Measurements from ENCODE around the gene PPM1L.
A peak's percentile ranks its signal among the peaks of the same experiment; 100 is the strongest.

PPM1L gene

GRCh38 chr3:161096771-161097367 is 340.8 kb downstream of the PPM1L start:
- Histone ChIP-seq H3K4me2 (ENCODE audit: low read length) (no peak overlapping the region), H2BK120ac (ENCODE audit: low read depth, low read length) (no peak overlapping the region), H3K4ac (ENCODE audit: low read depth, low read length) (no peak overlapping the region), H4K8ac (ENCODE audit: low read depth, low read length) (no peak overlapping the region), H3K27ac (ENCODE audit: low read depth, low read length) (no peak overlapping the region), H2AK5ac (ENCODE audit: low read length) (no peak overlapping the region), H3K9ac (ENCODE audit: low read length) (no peak overlapping the region), H3K27me3 (ENCODE audit: insufficient read depth, low read length, poor library complexity) (no peaks in the 10 kb centered on the region), H4K5ac (ENCODE audit: low read length) (no peak overlapping the region), H2BK15ac (replicated peaks; ENCODE audit: low read depth) (no peak overlapping the region), H3K79me1 (ENCODE audit: low read length) (no peaks in the 10 kb centered on the region), H3K79me2 (ENCODE audit: control insufficient read depth, insufficient read depth, low read length) (no peaks in the 10 kb centered on the region), H3K56ac (ENCODE audit: low read length) (no peak overlapping the region), H3K18ac (ENCODE audit: low read length) (no peak overlapping the region), H3K4me3 (ENCODE audit: low read length) (no peak overlapping the region), H2BK5ac (ENCODE audit: low read length) (no peak overlapping the region), H3K23ac (ENCODE audit: low read length) (no peak overlapping the region), H3K4me1 (ENCODE audit: control insufficient read depth, low read depth, low read length) (no peaks in the 10 kb centered on the region), H3K36me3 (ENCODE audit: control insufficient read depth, insufficient read depth, low read length) (no peaks in the 10 kb centered on the region)
- no CpG with 5 or more reads among the region's 7 CpGs for WGBS (ENCODE audit: extremely low coverage, insufficient coverage, low lambda C conversion rate)
- peak; percentile 63 for DNase-seq

- Histone ChIP-seq H3K4me2 (ENCODE audit: low read length) (no peak overlapping the region), H3K4ac (ENCODE audit: low read depth, low read length) (no peak overlapping the region), H3K23ac (ENCODE audit: low read length) (no peak overlapping the region), H3K18ac (ENCODE audit: low read length) (no peak overlapping the region), H2BK15ac (replicated peaks; ENCODE audit: low read depth) (no peak overlapping the region), H3K9ac (ENCODE audit: low read length) (no peak overlapping the region), H2BK5ac (ENCODE audit: low read length) (no peak overlapping the region), H3K4me1 (ENCODE audit: control insufficient read depth, low read depth, low read length) (no peaks in the 10 kb centered on the region), H4K5ac (ENCODE audit: low read length) (no peak overlapping the region), H4K8ac (ENCODE audit: low read depth, low read length) (no peak overlapping the region), H3K56ac (ENCODE audit: low read length) (no peak overlapping the region), H3K4me3 (ENCODE audit: low read length) (no peak overlapping the region), H2AK5ac (ENCODE audit: low read length) (no peak overlapping the region), H3K27ac (ENCODE audit: low read depth, low read length) (no peak overlapping the region), H3K79me2 (ENCODE audit: control insufficient read depth, insufficient read depth, low read length) (no peaks in the 10 kb centered on the region), H3K27me3 (ENCODE audit: insufficient read depth, low read length, poor library complexity) (no peaks in the 10 kb centered on the region), H3K79me1 (ENCODE audit: low read length) (no peaks in the 10 kb centered on the region), H3K36me3 (ENCODE audit: control insufficient read depth, insufficient read depth, low read length) (no peaks in the 10 kb centered on the region), H2BK120ac (ENCODE audit: low read depth, low read length) (no peak overlapping the region)
- DNase-seq = no peak
- WGBS (ENCODE audit: extremely low coverage, insufficient coverage, low lambda C conversion rate) = no CpG with 5 or more reads among the region's 6 CpGs
Measured at GRCh38 chr3:161100994-161101393, 345.0 kb downstream of the PPM1L start.

GRCh38 chr3:161101609-161102008 is 345.6 kb downstream of the PPM1L start:
- no peaks in the 10 kb centered on the region for H3K36me3 ChIP-seq (ENCODE audit: control insufficient read depth, insufficient read depth, low read length)
- no peak overlapping the region for H3K56ac ChIP-seq (ENCODE audit: low read length)
- no CpG with 5 or more reads among the region's 3 CpGs for WGBS (ENCODE audit: extremely low coverage, insufficient coverage, low lambda C conversion rate)
- no peak overlapping the region for H3K27ac ChIP-seq (ENCODE audit: low read depth, low read length)
- H3K4me2 ChIP-seq (ENCODE audit: low read length) = no peak overlapping the region
- no peak overlapping the region for H2AK5ac ChIP-seq (ENCODE audit: low read length)
- no peak overlapping the region for H2BK5ac ChIP-seq (ENCODE audit: low read length)
- H3K79me2 ChIP-seq (ENCODE audit: control insufficient read depth, insufficient read depth, low read length) = no peaks in the 10 kb centered on the region
- H3K4ac ChIP-seq (ENCODE audit: low read depth, low read length) = no peak overlapping the region
- no peak overlapping the region for H2BK15ac ChIP-seq (replicated peaks; ENCODE audit: low read depth)
- no peaks in the 10 kb centered on the region for H3K79me1 ChIP-seq (ENCODE audit: low read length)
- no peak for DNase-seq
- H2BK120ac ChIP-seq (ENCODE audit: low read depth, low read length) = no peak overlapping the region
- H4K5ac ChIP-seq (ENCODE audit: low read length) = no peak overlapping the region
- no peak overlapping the region for H3K9ac ChIP-seq (ENCODE audit: low read length)
- no peaks in the 10 kb centered on the region for H3K27me3 ChIP-seq (ENCODE audit: insufficient read depth, low read length, poor library complexity)
- no peaks in the 10 kb centered on the region for H3K4me1 ChIP-seq (ENCODE audit: control insufficient read depth, low read depth, low read length)
- H3K18ac ChIP-seq (ENCODE audit: low read length) = no peak overlapping the region
- H3K4me3 ChIP-seq (ENCODE audit: low read length) = no peak overlapping the region
- no peak overlapping the region for H3K23ac ChIP-seq (ENCODE audit: low read length)
- H4K8ac ChIP-seq (ENCODE audit: low read depth, low read length) = no peak overlapping the region

GRCh38 chr3:161103776-161104385 is 347.9 kb downstream of the PPM1L start:
- H2AK5ac ChIP-seq (ENCODE audit: low read length) = no peak overlapping the region
- H3K56ac ChIP-seq (ENCODE audit: low read length) = peak overlapping the region; percentile 91
- no peak overlapping the region for H2BK15ac ChIP-seq (replicated peaks; ENCODE audit: low read depth)
- no peaks in the 10 kb centered on the region for H3K79me2 ChIP-seq (ENCODE audit: control insufficient read depth, insufficient read depth, low read length)
- H3K4ac ChIP-seq (ENCODE audit: low read depth, low read length) = no peak overlapping the region
- H2BK120ac ChIP-seq (ENCODE audit: low read depth, low read length) = no peak overlapping the region
- H3K4me3 ChIP-seq (ENCODE audit: low read length) = peak overlapping the region; percentile 46
- no peaks in the 10 kb centered on the region for H3K79me1 ChIP-seq (ENCODE audit: low read length)
- no peaks in the 10 kb centered on the region for H3K27me3 ChIP-seq (ENCODE audit: insufficient read depth, low read length, poor library complexity)
- peak overlapping the region; percentile 82 for H4K5ac ChIP-seq (ENCODE audit: low read length)
- H3K36me3 ChIP-seq (ENCODE audit: control insufficient read depth, insufficient read depth, low read length) = no peaks in the 10 kb centered on the region
- H2BK5ac ChIP-seq (ENCODE audit: low read length) = no peak overlapping the region
- H3K27ac ChIP-seq (ENCODE audit: low read depth, low read length) = no peak overlapping the region
- no CpG with 5 or more reads among the region's 22 CpGs for WGBS (ENCODE audit: extremely low coverage, insufficient coverage, low lambda C conversion rate)
- H4K8ac ChIP-seq (ENCODE audit: low read depth, low read length) = no peak overlapping the region
- peak overlapping the region; percentile 51 for H3K18ac ChIP-seq (ENCODE audit: low read length)
- H3K4me2 ChIP-seq (ENCODE audit: low read length) = peak overlapping the region; percentile 67
- H3K23ac ChIP-seq (ENCODE audit: low read length) = no peak overlapping the region
- DNase-seq = no peak
- H3K9ac ChIP-seq (ENCODE audit: low read length) = peak overlapping the region; percentile 82
- no peaks in the 10 kb centered on the region for H3K4me1 ChIP-seq (ENCODE audit: control insufficient read depth, low read depth, low read length)

- peak within 1 kb of the TSS; percentile 67 for H3K4me2 ChIP-seq (ENCODE audit: low read length)
- peak within 1 kb of the TSS; percentile 82 for H4K5ac ChIP-seq (ENCODE audit: low read length)
- no peaks in the 10 kb centered on the region for H3K79me2 ChIP-seq (ENCODE audit: control insufficient read depth, insufficient read depth, low read length)
- no peak within 1 kb of the TSS for H3K27ac ChIP-seq (ENCODE audit: low read depth, low read length)
- H2BK120ac ChIP-seq (ENCODE audit: low read depth, low read length) = no peak within 1 kb of the TSS
- no peaks in the 10 kb centered on the region for H3K27me3 ChIP-seq (ENCODE audit: insufficient read depth, low read length, poor library complexity)
- no peaks in the 10 kb centered on the region for H3K36me3 ChIP-seq (ENCODE audit: control insufficient read depth, insufficient read depth, low read length)
- H2BK5ac ChIP-seq (ENCODE audit: low read length) = no peak within 1 kb of the TSS
- DNase-seq = peak; percentile 84
- H2AK5ac ChIP-seq (ENCODE audit: low read length) = no peak within 1 kb of the TSS
- H4K8ac ChIP-seq (ENCODE audit: low read depth, low read length) = no peak within 1 kb of the TSS
- no peak within 1 kb of the TSS for H2BK15ac ChIP-seq (replicated peaks; ENCODE audit: low read depth)
- H3K4ac ChIP-seq (ENCODE audit: low read depth, low read length) = peak within 1 kb of the TSS; percentile 20
- WGBS (ENCODE audit: extremely low coverage, insufficient coverage, low lambda C conversion rate) = no CpG with 5 or more reads among the region's 97 CpGs
- no peaks in the 10 kb centered on the region for H3K79me1 ChIP-seq (ENCODE audit: low read length)
- peak within 1 kb of the TSS; percentile 82 for H3K9ac ChIP-seq (ENCODE audit: low read length)
- no peak within 1 kb of the TSS for H3K23ac ChIP-seq (ENCODE audit: low read length)
- no peaks in the 10 kb centered on the region for H3K4me1 ChIP-seq (ENCODE audit: control insufficient read depth, low read depth, low read length)
- peak within 1 kb of the TSS; percentile 46 for H3K4me3 ChIP-seq (ENCODE audit: low read length)
- H3K18ac ChIP-seq (ENCODE audit: low read length) = peak within 1 kb of the TSS; percentile 51
- H3K56ac ChIP-seq (ENCODE audit: low read length) = peak within 1 kb of the TSS; percentile 91
Measured at GRCh38 chr3:161104561-161105551, 348.8 kb downstream of the PPM1L start, which contains the start of gene B3GALNT1. B3GALNT1 (minus strand) TSS chr3:161105349; CDS start chr3:161086754, 18,595 bp downstream.

Data from mesendoderm (in vitro differentiated cells).